CD14-positive monocyte (primary cell): ENCODE results near the gene CIROP. TPM values are rescaled to one million over a fixed set of nuclear protein-coding genes. Genes with fewer than 3 reads are reported as not detected.

Experiments used
- DNase-seq, 3 donors: peaks; one replicate each; pipeline ENCODE4 v3.0.0-alpha.2; 2011 to 2022
- H2AFZ ChIP-seq: 2 replicates; pipeline ENCODE4 v1.6.0; 2012; ENCODE audit warnings: mild to moderate bottlenecking, low read depth, low read length, inconsistent platforms; ENCODE audit not compliant: insufficient read depth, poor library complexity, severe bottlenecking
- H3K27ac ChIP-seq, 2 donors: 1 replicate in 1 of 2; 2 replicates in 1 of 2; pipeline ENCODE4 v1.5.1; 2012 to 2013; ENCODE audit warnings: low read length in 2 of 2, control low read depth in 1 of 2, inconsistent platforms in 1 of 2, low read depth in 1 of 2, mild to moderate bottlenecking in 1 of 2
- H3K27me3 ChIP-seq, 2 donors: one replicate each; pipeline versions ENCODE4 v1.6.0 to v1.6.1; 2011 to 2013; ENCODE audit warnings: low read length in 2 of 2; ENCODE audit not compliant: control insufficient read depth in 2 of 2, insufficient read depth in 2 of 2
- H3K36me3 ChIP-seq, 2 donors: replicated peaks in 1 of 2; 1 replicate in 1 of 2; 2 replicates in 1 of 2; pipeline versions ENCODE4 v1.5.1 to v1.6.1; 2012 to 2013; ENCODE audit warnings: low read length in 2 of 2, control low read depth in 1 of 2, inconsistent platforms in 1 of 2, mild to moderate bottlenecking in 1 of 2; ENCODE audit not compliant: insufficient read depth in 2 of 2, control insufficient read depth in 1 of 2
- H3K4me1 ChIP-seq, 2 donors: 1 replicate in 1 of 2; 2 replicates in 1 of 2; pipeline versions ENCODE4 v1.5.1 to v1.6.1; 2012 to 2013; ENCODE audit warnings: low read length in 2 of 2, control low read depth in 1 of 2, inconsistent platforms in 1 of 2, mild to moderate bottlenecking in 1 of 2, moderate library complexity in 1 of 2; ENCODE audit not compliant: insufficient read depth in 2 of 2, control insufficient read depth in 1 of 2
- H3K4me2 ChIP-seq: replicated peaks from 2 replicates; pipeline ENCODE3; 2012; ENCODE audit warnings: low read length, moderate library complexity, mild to moderate bottlenecking; ENCODE audit not compliant: poor library complexity, severe bottlenecking; ENCODE audit errors: extremely low read depth
- H3K4me3 ChIP-seq, 3 experiments: fragments of 200-600 bp in 1 of 3; sonication (generic) in 1 of 3; replicated peaks in 1 of 3; 1 replicate in 2 of 3; 2 replicates in 1 of 3; pipeline ENCODE4 v1.5.1; 2011 to 2013; ENCODE audit warnings: low read length in 3 of 3, mild to moderate bottlenecking in 3 of 3, control low read depth in 2 of 3, low read depth in 2 of 3, inconsistent platforms in 1 of 3, moderate library complexity in 1 of 3
- H3K79me2 ChIP-seq: 2 replicates; pipeline ENCODE4 v1.6.0; 2012; ENCODE audit warnings: mild to moderate bottlenecking, control low read depth, inconsistent platforms, low read length, moderate library complexity; ENCODE audit not compliant: insufficient read depth
- H3K9ac ChIP-seq: 2 replicates; pipeline ENCODE4 v1.6.0; 2017; ENCODE audit warnings: low read length, mild to moderate bottlenecking; ENCODE audit not compliant: insufficient read depth, poor library complexity, severe bottlenecking
- H3K9me3 ChIP-seq, 2 donors: replicated peaks in 1 of 2; 1 replicate in 1 of 2; 2 replicates in 1 of 2; pipeline versions ENCODE4 v1.5.1 to v1.6.1; 2012 to 2013; ENCODE audit warnings: low read length in 2 of 2, control low read depth in 1 of 2; ENCODE audit not compliant: control insufficient read depth in 1 of 2, insufficient read depth in 1 of 2
- H4K20me1 ChIP-seq: 2 replicates; pipeline ENCODE4 v1.6.0; 2012; ENCODE audit warnings: mild to moderate bottlenecking, low read length, control low read depth, moderate library complexity; ENCODE audit not compliant: insufficient read depth
- H3K27ac Mint-ChIP-seq, 7 donors: one replicate each; pipeline ENCODE4 v1.8.0; 2020; ENCODE audit warnings: mild to moderate bottlenecking in 7 of 7, mixed read lengths in 7 of 7, moderate library complexity in 6 of 7, inconsistent platforms in 2 of 7
- H3K27me3 Mint-ChIP-seq, 3 donors: one replicate each; pipeline ENCODE4 v1.8.0; 2021 to 2022; ENCODE audit warnings: low read depth in 3 of 3, mild to moderate bottlenecking in 3 of 3, mixed read lengths in 3 of 3, moderate library complexity in 3 of 3, inconsistent platforms in 1 of 3
- H3K36me3 Mint-ChIP-seq, 2 donors: one replicate each; pipeline ENCODE4 v1.8.0; 2020; ENCODE audit warnings: mixed read lengths in 2 of 2, inconsistent platforms in 1 of 2, mild to moderate bottlenecking in 1 of 2
- H3K4me1 Mint-ChIP-seq: one replicate; pipeline ENCODE4 v1.8.0; 2020; ENCODE audit warnings: mild to moderate bottlenecking, mixed read lengths
- H3K4me3 Mint-ChIP-seq, 2 donors: one replicate each; pipeline ENCODE4 v1.8.0; 2020; ENCODE audit warnings: mild to moderate bottlenecking in 2 of 2, mixed read lengths in 2 of 2, moderate library complexity in 1 of 2
- H3K9me3 Mint-ChIP-seq, 7 donors: one replicate each; pipeline ENCODE4 v1.8.0; 2020 to 2022; ENCODE audit warnings: mixed read lengths in 7 of 7, mild to moderate bottlenecking in 6 of 7, moderate library complexity in 6 of 7, inconsistent platforms in 2 of 7
- WGBS: methylation state at CpG from one replicate; pipeline ENCODE4 v1.1.5; 2013; ENCODE audit warnings: missing lambda C conversion rate; ENCODE audit not compliant: insufficient coverage; 5-methylcytosine and 5-hydroxymethylcytosine counted together
- intact Hi-C, 2 donors: fragments of 100-400 bp; cut with micrococcal nuclease; formaldehyde crosslinking; loops; one replicate each; pipeline versions ENCODE4 v1.15.0 to v1.15.1; 2023
- polyA plus RNA-seq, 3 donors: library from polyadenylated mRNA; depleted of rRNA in 1 of 3; unstranded in 2 of 3; stranded (reverse) in 1 of 3; fragments of 300-500 nt in 2 of 3; fragments of >200 nt in 1 of 3; fragmentation: Illumina TruSeq in 2 of 3; gene quantifications; 1 replicate in 2 of 3; 2 replicates in 1 of 3; pipeline ENCODE4 v1.2.3, GENCODE V29; 2012 to 2021
- TF ChIP-seq, protein P1 (sequence below): fragments of 200-600 bp; IDR thresholded peaks from one replicate; pipeline ENCODE4 v1.8.0; 2022; ENCODE audit warnings: antibody characterized with exemption, mild to moderate bottlenecking

The CIROP gene
- polyA plus RNA-seq, 3 donors = not detected

DNA sequence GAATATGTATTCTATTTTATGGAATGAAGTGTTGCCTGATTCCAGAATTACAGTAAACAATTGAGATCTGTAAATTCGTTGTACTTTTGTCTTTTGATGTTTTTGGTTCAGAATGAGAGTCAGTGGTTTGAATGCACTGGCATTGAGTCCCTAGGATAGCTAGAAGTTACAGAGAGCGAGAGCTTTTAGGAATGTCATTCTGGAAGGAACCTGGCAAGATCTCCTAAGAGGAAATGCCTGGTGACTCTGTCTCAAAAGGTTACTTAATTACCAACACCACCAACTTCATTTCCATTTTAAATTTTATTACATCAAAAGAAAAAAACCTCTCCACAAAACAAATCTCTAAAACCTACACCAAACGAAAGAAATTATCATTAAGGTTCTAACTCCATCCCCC lies 20.2 kb upstream of the CIROP start:
- peaks cover 0 to 2% (median 0%) of the 10 kb centered on the region in 7 donors for H3K9me3 Mint-ChIP-seq
- Histone ChIP-seq H3K36me3 (no peaks in the 10 kb centered on the region), H3K9ac (no peak overlapping the region), H3K27me3 (no peaks in the 10 kb centered on the region), H2AFZ (no peak overlapping the region), H4K20me1 (no peaks in the 10 kb centered on the region), H3K27ac (no peak overlapping the region), H3K4me3 (no peak overlapping the region), H3K9me3 (no peaks in the 10 kb centered on the region), H3K4me1 (peaks cover 15 to 30% of the 10 kb centered on the region in 2 donors), H3K4me2 (no peak overlapping the region), H3K79me2 (no peaks in the 10 kb centered on the region)
- intact Hi-C loops = no loop called here
- peaks cover 35% of the 10 kb centered on the region for H3K4me1 Mint-ChIP-seq
- 83% methylated on average over 1 of the region's 3 CpGs for WGBS
- H3K36me3 Mint-ChIP-seq = no peaks in the 10 kb centered on the region
- H3K27me3 Mint-ChIP-seq = peaks cover 0 to 2% (median 0%) of the 10 kb centered on the region in 3 donors
- H3K27ac Mint-ChIP-seq = peak overlapping the region in 1 of 7 donors; percentile 42
- H3K4me3 Mint-ChIP-seq = no peak overlapping the region
- DNase-seq = no peak
- TF ChIP-seq, protein P1, sequence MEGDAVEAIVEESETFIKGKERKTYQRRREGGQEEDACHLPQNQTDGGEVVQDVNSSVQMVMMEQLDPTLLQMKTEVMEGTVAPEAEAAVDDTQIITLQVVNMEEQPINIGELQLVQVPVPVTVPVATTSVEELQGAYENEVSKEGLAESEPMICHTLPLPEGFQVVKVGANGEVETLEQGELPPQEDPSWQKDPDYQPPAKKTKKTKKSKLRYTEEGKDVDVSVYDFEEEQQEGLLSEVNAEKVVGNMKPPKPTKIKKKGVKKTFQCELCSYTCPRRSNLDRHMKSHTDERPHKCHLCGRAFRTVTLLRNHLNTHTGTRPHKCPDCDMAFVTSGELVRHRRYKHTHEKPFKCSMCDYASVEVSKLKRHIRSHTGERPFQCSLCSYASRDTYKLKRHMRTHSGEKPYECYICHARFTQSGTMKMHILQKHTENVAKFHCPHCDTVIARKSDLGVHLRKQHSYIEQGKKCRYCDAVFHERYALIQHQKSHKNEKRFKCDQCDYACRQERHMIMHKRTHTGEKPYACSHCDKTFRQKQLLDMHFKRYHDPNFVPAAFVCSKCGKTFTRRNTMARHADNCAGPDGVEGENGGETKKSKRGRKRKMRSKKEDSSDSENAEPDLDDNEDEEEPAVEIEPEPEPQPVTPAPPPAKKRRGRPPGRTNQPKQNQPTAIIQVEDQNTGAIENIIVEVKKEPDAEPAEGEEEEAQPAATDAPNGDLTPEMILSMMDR = no peak

DNA sequence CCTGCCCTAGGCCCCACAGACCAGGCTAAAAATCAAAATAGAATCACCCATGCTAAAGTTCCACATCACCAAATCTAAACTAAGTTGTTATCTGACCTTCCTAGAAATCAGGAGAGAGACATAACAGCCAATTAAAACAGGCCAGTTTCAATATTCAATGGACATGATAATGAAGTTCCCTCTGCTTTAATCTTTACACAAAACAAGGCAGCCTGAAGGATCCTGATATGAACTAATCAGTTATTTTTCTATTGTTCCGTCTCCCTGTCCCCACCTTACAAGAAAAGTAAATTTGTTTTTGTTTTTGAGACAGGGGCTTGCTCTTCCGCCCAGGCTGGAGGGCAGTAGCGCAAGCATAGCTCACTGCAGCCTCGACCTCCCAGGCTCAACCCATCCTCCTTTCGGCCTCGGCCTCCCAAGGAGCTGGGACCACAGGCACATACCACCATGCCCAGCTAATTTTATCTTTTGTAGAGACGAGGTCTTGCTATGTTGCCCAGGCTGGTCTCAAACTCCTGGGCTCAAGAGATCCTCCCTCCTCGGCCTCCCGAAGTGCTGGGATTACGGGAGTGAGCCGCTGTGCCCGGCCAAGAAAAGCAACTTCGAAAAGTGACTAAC lies 19.7 kb upstream of the CIROP start:
- no peak overlapping the region for H3K9ac ChIP-seq
- no peaks in the 10 kb centered on the region for H4K20me1 ChIP-seq
- no peak overlapping the region for H2AFZ ChIP-seq
- no peaks in the 10 kb centered on the region for H3K27me3 ChIP-seq
- Mint-ChIP-seq H3K4me1 (peaks cover 35% of the 10 kb centered on the region), H3K27me3 (peaks cover 0 to 2% (median 0%) of the 10 kb centered on the region in 3 donors), H3K36me3 (no peaks in the 10 kb centered on the region), H3K27ac (no peak overlapping the region), H3K9me3 (peaks cover 0 to 2% (median 0%) of the 10 kb centered on the region in 7 donors), H3K4me3 (no peak overlapping the region)
- TF ChIP-seq, protein P1 = no peak
- no peak for DNase-seq
- H3K9me3 ChIP-seq = no peaks in the 10 kb centered on the region
- 100% methylated on average over 8 of the region's 13 CpGs for WGBS
- no peak overlapping the region for H3K4me3 ChIP-seq
- no peak overlapping the region for H3K4me2 ChIP-seq
- H3K27ac ChIP-seq = no peak overlapping the region
- intact Hi-C loops = no loop called here
- peaks cover 2% of the 10 kb centered on the region for H3K79me2 ChIP-seq
- no peaks in the 10 kb centered on the region for H3K36me3 ChIP-seq
- peaks cover 17 to 31% of the 10 kb centered on the region in 2 donors for H3K4me1 ChIP-seq
